Tibial nerve (tissue), 4 donors: Measurements from ENCODE around the gene SYT9. TPM values are rescaled to one million over a fixed set of nuclear protein-coding genes. Genes with fewer than 3 reads are reported as not detected.

ENCODE experiments used
- DNase-seq, 2 donors: peaks; one replicate each; pipeline ENCODE4 v3.0.0-alpha.2; 2019; ENCODE audit warnings: low spot score in 2 of 2
- H3K27ac ChIP-seq, 4 donors: fragments of 200-600 bp; sonication (generic) in 3 of 4; one replicate each; pipeline ENCODE4 v1.5.1; 2017 to 2019; ENCODE audit warnings: mild to moderate bottlenecking in 1 of 4
- H3K27me3 ChIP-seq, 2 donors: fragments of 200-600 bp; sonication (generic) in 1 of 2; one replicate each; pipeline versions ENCODE4 v1.5.1 to v1.6.0; 2017 to 2019
- H3K36me3 ChIP-seq, 3 donors: fragments of 200-600 bp; sonication (generic); one replicate each; pipeline ENCODE4 v1.5.1; 2018 to 2019
- H3K4me1 ChIP-seq, 4 donors: fragments of 200-600 bp; sonication (generic) in 3 of 4; one replicate each; pipeline ENCODE4 v1.5.1; 2017 to 2019
- H3K4me3 ChIP-seq, 4 donors: fragments of 200-600 bp; sonication (generic) in 3 of 4; one replicate each; pipeline ENCODE4 v1.5.1; 2017 to 2019; ENCODE audit warnings: mild to moderate bottlenecking in 1 of 4, moderate library complexity in 1 of 4
- H3K9me3 ChIP-seq, 4 donors: fragments of 200-600 bp; sonication (generic) in 3 of 4; one replicate each; pipeline ENCODE4 v1.5.1; 2017 to 2019
- CTCF ChIP-seq, 5 experiments: fragments of 200-600 bp in 3 of 5; fragments of 450-650 bp in 2 of 5; sonication (generic) in 3 of 5; IDR thresholded peaks; one replicate each; pipeline ENCODE4 v1.5.1; 2016 to 2019; ENCODE audit warnings: antibody characterized with exemption in 5 of 5, mild to moderate bottlenecking in 3 of 5, moderate library complexity in 2 of 5
- EP300 ChIP-seq, 2 donors: sonication (generic); formaldehyde crosslinking; IDR thresholded peaks; one replicate each; pipeline ENCODE4 v1.6.1; 2017; ENCODE audit warnings: antibody characterized with exemption in 2 of 2, mild to moderate bottlenecking in 1 of 2
- POLR2A ChIP-seq, 2 donors: fragments of 450-650 bp; IDR thresholded peaks; one replicate each; pipeline ENCODE4 v1.6.1; 2017; ENCODE audit warnings: antibody characterized with exemption in 2 of 2, mild to moderate bottlenecking in 2 of 2, moderate library complexity in 2 of 2
- WGBS, 2 donors: methylation state at CpG; one replicate each; pipeline ENCODE4 v1.1.5; 2018; 5-methylcytosine and 5-hydroxymethylcytosine counted together
- total RNA-seq, 4 donors: library from RNA; depleted of rRNA; stranded (reverse); fragments of >200 nt; gene quantifications; one replicate each; pipeline ENCODE4 v1.1.0, GENCODE V29; 2016

The SYT9 gene
- total RNA-seq, 4 donors from 2014 or later, result 0.21 to 0.30 TPM; not detected in 2

GRCh38 chr11:7488681-7489080, 237.0 kb downstream of the SYT9 start:
- peaks cover 0 to 8% (median 0%) of the 10 kb centered on the region in 3 donors for H3K36me3 ChIP-seq
- TF ChIP-seq CTCF (IDR thresholded peaks at IDR 0.05) (no peak), POLR2A (IDR thresholded peaks at IDR 0.05) (no peak), EP300 (IDR thresholded peaks at IDR 0.05) (no peak)
- 83 to 95% methylated on average over 1 of the region's 1 CpG for WGBS, 2 donors
- no peak overlapping the region for H3K4me3 ChIP-seq
- no peak overlapping the region for H3K27ac ChIP-seq
- peaks cover 0 to 28% (median 2%) of the 10 kb centered on the region in 4 donors for H3K4me1 ChIP-seq
- no peak for DNase-seq
- H3K9me3 ChIP-seq, result no peaks in the 10 kb centered on the region
- no peaks in the 10 kb centered on the region for H3K27me3 ChIP-seq

GRCh38 chr11:7489376-7489775, 237.7 kb downstream of the SYT9 start:
- WGBS, 2 donors, result 89 to 94% methylated on average over 2 of the region's 2 CpGs
- no peak for TF ChIP-seq POLR2A (IDR thresholded peaks at IDR 0.05)
- no peak for TF ChIP-seq EP300 (IDR thresholded peaks at IDR 0.05)
- TF ChIP-seq CTCF (IDR thresholded peaks at IDR 0.05), result no peak
- Histone ChIP-seq H3K27ac (no peak overlapping the region), H3K4me3 (no peak overlapping the region), H3K27me3 (no peaks in the 10 kb centered on the region), H3K36me3 (peaks cover 0 to 8% (median 0%) of the 10 kb centered on the region in 3 donors), H3K9me3 (no peaks in the 10 kb centered on the region), H3K4me1 (peaks cover 0 to 28% (median 2%) of the 10 kb centered on the region in 4 donors)
- DNase-seq, result no peak

- DNase-seq, result no peak
- WGBS, 2 donors, result 69 to 75% methylated on average over 4 of the region's 4 CpGs
- Histone ChIP-seq H3K4me3 (no peak overlapping the region), H3K36me3 (peaks cover 0 to 8% (median 0%) of the 10 kb centered on the region in 3 donors), H3K9me3 (no peaks in the 10 kb centered on the region), H3K27ac (peak overlapping the region in 1 of 4 donors; percentile 29), H3K27me3 (no peaks in the 10 kb centered on the region), H3K4me1 (peaks cover 0 to 28% (median 2%) of the 10 kb centered on the region in 4 donors)
- TF ChIP-seq CTCF (IDR thresholded peaks at IDR 0.05), result no peak
- TF ChIP-seq POLR2A (IDR thresholded peaks at IDR 0.05), result no peak
- peak in 1 of 2 donors; percentile 53 for TF ChIP-seq EP300 (IDR thresholded peaks at IDR 0.05)
These were observed 238.3 kb downstream of the SYT9 start for GRCh38 chr11:7490054-7490453.

GRCh38 chr11:7490535-7490934, 238.8 kb downstream of the SYT9 start:
- H3K36me3 ChIP-seq, result peaks cover 0 to 8% (median 0%) of the 10 kb centered on the region in 3 donors
- no peak for TF ChIP-seq POLR2A (IDR thresholded peaks at IDR 0.05)
- no peak for TF ChIP-seq EP300 (IDR thresholded peaks at IDR 0.05)
- TF ChIP-seq CTCF (IDR thresholded peaks at IDR 0.05), result no peak

GRCh38 chr11:7492253-7492652, 240.5 kb downstream of the SYT9 start:
- TF ChIP-seq EP300 (IDR thresholded peaks at IDR 0.05) (no peak), POLR2A (IDR thresholded peaks at IDR 0.05) (no peak), CTCF (IDR thresholded peaks at IDR 0.05) (no peak)
- DNase-seq, result no peak
- no peaks in the 10 kb centered on the region for H3K9me3 ChIP-seq
- peaks cover 0 to 21% (median 0%) of the 10 kb centered on the region in 4 donors for H3K4me1 ChIP-seq
- no peaks in the 10 kb centered on the region for H3K27me3 ChIP-seq
- WGBS, 2 donors, result 39 to 83% methylated on average over 1 of the region's 1 CpG
- no peak overlapping the region for H3K4me3 ChIP-seq
- peaks cover 0 to 8% (median 0%) of the 10 kb centered on the region in 3 donors for H3K36me3 ChIP-seq
- no peak overlapping the region for H3K27ac ChIP-seq

More at GRCh38 chr11:7490535-7490934, 238.8 kb downstream of the SYT9 start:
- Histone ChIP-seq H3K27me3 (no peaks in the 10 kb centered on the region), H3K4me1 (peaks cover 0 to 28% (median 2%) of the 10 kb centered on the region in 4 donors), H3K27ac (peak overlapping the region in 1 of 4 donors; percentile 29), H3K4me3 (no peak overlapping the region), H3K9me3 (no peaks in the 10 kb centered on the region)
- WGBS, 2 donors, result 68 to 80% methylated on average over 1 of the region's 1 CpG
- no peak for DNase-seq
